ENCODE measurements around the gene ASH1L.
"Not testable (repeated sequence)": the region's sequence is repeated elsewhere in the genome, so short reads cannot be mapped to it uniquely, and the experiment has no call there.

The ASH1L gene

DNA sequence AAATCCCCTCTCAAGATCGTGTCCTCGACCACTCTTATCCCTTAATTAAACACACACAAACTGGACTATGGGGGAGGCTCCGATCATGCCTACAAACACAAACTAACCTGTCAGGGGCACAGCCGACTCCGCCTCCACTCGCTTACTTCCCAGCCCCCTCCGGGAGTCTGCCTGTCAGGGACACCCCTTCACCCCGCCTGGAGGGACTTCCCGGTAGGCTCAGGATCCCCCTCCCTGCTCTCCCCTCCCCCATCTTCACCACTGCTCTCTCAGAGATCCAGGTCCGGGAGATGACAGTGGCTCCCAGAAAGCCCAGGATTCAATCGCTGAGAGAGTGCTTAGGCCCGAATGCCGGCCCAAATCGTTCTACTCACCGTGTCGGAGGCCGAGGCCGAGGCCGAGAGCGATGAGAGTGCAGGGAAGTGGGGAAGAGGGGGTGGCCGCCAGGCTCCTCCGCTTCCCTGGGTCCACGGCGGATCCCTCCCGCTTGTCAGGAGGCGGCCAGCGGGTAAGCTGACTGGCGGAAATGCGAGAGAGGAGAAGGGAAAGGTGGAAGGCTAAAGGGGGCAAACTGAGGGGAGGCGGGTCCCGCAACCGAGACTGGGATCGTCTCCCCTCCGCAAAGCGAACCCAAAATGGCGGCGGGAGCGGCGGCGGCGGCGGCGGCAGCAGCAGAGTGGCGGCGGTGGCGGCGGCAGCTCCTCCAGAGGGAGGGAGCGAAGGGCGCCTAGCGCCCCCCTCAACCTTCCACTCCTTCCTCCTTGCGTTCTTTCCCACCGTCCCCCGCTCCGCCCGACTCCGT is 623 bp downstream of the ASH1L start:
- DNase-seq, result not testable (repeated sequence)

GRCh38 chr1:155555915-155556314 is 6.7 kb downstream of the ASH1L start:
- no peak for DNase-seq

DNA sequence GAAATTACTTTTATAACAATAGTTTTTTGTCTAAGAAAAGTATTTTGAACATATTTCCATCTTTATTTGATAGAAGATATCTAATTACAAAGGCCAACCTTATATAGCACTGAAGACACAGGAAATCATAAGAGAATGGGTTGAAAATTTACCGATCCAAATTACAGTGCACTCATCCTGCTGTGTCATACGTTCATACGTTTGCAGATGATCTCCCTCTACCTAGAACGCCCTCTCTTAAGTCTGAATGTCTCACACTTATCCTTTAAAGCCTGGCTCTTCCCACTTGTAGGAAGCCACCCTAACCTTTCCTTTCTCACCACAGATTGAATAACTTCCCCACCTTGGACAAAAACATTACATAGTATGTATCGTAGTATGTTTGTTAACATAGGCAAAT is 9.3 kb downstream of the ASH1L start:
- DNase-seq, result no peak

DNA sequence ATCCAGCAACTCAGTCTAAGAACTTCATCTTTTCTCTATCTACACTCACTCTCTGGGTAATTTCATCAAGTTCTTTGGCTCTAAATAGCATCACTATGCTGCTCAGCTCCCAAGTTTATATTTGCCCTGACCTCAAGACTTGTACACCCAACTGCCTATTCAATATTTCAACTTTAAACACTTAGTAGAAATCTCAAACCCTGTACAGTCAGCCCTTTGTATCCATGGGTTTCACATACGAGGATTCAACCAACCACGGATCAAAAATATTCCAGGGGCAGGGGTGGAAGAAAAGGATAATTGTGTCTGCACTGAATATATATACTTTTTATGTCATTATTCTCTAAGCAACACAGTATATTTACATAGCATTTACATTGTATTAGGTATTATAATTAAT is 13.9 kb downstream of the ASH1L start:
- no peak for DNase-seq

DNA sequence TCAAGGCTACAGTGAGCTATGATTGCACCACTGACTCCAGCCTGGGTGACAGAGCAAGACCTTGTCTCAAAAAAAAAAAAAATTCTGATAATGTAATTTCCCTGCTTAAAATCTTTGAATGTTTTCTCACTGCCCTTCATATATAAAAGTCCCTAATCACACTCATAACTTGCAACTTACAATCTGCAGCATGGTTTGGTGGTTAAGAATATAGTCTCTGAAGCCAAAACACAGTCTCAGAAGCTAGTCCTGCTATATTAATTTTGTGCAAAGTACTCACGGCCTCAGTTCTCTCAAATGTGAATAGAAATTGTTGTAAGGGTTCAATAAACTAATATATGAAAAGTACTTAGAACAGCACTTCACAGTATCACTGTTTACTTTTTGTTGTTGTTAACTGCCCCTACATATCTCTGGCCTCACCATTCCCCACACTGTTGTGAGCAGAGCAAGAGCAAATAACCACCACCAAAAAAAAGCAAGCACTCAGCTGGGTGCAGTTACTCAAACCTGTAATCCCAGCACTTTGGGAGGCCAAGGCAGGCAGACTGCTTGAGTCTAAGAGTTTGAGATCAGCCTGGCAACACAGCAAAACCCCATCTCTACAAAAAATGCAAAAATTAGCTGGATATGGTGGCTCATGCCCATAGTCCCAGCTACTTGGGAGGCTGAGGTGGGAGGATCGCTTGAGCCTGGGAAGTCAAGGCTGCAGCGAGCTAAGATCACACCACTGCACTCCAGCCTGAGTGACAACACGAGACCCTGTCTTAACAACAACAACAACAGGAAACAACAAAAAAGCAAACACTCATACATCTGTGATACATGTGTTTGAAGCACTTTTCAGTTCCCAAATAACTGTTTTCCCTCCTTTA is 22.4 kb downstream of the ASH1L start:
- no peak for DNase-seq

GRCh38 chr1:155537193-155537592 is 25.4 kb downstream of the ASH1L start:
- DNase-seq, result no peak

GRCh38 chr1:155531624-155532023 is 31.0 kb downstream of the ASH1L start:
- no peak for DNase-seq

DNA sequence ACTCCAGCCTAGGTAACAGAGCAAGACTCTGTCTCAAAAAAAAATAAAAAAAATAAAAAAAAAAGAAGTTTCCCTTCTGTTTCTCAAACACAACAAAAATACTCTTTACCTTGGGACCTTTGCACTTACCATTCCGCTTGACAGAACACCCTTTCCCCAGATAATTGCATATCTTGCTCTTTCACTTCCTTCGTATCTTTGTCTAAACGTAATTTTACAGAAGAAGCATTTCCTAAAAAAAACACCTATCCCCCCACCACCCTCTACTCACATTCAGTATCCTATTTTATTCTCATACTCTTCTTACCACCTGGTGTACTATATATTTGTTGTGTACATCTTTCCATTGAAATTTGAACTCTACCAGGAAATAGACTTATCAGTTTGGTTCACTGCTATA is 32.7 kb downstream of the ASH1L start:
- no peak for DNase-seq

DNA sequence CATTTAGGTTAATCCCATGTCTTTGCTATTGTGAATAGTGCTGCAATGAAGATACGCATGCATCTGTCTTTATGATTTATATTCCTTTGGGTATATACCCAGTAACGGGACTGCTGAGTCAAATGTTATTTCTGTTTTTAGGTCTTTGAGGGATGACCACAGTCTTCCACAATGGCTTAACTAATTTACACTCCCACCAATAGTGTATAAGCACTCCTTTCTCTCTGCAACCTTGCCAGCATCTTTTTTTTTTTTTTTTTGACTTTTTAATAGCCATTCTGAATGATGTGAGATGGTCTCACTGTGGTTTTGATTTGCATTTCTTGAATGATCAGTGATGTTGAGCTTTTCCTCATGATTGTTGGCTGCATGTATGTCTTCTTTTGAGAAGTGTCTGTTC is 33.5 kb downstream of the ASH1L start:
- DNase-seq, result no peak

- DNase-seq, result no peak
Observed at GRCh38 chr1:155527677-155528076, 34.9 kb downstream of the ASH1L start.

GRCh38 chr1:155526356-155526755 is 36.2 kb downstream of the ASH1L start:
- DNase-seq, result no peak

DNA sequence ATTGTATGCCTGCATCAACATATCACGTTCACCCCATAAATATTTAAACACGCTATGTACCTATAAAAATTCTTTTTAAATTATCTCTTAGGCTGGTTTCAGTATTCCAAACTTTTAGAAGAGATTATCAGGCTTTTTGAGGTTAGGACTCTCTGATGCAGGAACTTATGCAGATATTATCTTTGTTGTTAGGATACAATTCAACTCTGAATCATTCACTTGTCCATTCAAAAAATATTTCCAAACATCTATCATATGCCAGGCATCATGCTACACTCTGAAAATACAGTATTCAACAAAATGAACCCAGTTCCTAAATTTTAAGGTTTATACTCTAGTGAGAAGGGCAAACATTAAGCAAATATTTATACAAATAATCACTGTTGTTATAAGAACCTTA is 40.5 kb downstream of the ASH1L start:
- no peak for DNase-seq

GRCh38 chr1:155518484-155518883 is 44.1 kb downstream of the ASH1L start:
- no peak for DNase-seq

- DNase-seq, result no peak
Observed at GRCh38 chr1:155514582-155515187, 47.9 kb downstream of the ASH1L start.

- no peak for DNase-seq
Observed at GRCh38 chr1:155513300-155513916, 49.2 kb downstream of the ASH1L start.

DNA sequence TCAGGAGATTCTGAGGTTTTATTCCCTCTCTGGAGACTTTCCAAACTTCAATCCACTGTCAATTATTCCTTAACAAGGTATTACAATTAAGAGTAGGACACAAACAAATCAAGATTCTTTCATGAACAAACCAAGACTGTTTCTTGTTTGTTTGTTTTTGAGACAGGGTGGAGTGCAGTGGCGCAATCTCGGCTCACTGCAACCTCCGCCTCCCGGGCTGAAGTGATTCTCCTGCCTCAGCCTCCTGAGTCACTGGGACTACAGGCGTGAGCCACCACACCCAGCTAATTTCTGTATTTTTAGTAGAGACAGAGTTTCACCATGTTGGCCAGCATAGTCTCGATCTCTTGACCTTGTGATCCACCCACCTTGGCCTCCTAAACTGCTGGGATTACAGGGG is 51.2 kb downstream of the ASH1L start:
- not testable (repeated sequence) for DNase-seq

DNA sequence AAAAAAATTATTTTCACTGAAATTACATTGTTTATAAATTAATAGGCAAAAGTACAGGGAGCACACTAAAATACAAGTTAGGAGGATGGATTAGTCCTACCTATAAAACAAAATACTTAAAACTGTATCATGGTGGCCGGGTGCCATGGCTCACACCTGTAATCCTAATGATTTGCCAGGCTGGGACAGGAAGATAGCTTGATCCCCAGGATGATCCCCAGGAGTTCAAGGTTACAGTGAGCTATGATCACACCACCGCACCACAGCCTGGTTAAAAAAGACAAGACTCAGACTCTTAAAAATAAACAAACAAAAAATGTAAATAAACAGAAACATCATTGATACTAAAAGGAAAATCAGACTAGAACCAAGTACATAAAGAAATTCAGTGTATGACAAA is 53.5 kb downstream of the ASH1L start:
- no peak for DNase-seq

GRCh38 chr1:155507945-155508344 is 54.7 kb downstream of the ASH1L start:
- no peak for DNase-seq

- DNase-seq, result not testable (repeated sequence)
Observed at GRCh38 chr1:155505963-155506362, 56.6 kb downstream of the ASH1L start.

- DNase-seq, result peak; percentile 45 to 53
Observed at GRCh38 chr1:155504207-155504606, 58.4 kb downstream of the ASH1L start.

- DNase-seq, result no peak
Observed at GRCh38 chr1:155499953-155500639, 62.5 kb downstream of the ASH1L start.

- DNase-seq, result no peak
Observed at GRCh38 chr1:155499263-155499662, 63.3 kb downstream of the ASH1L start.

- not testable (repeated sequence) for DNase-seq
Observed at GRCh38 chr1:155493595-155493994, 69.0 kb downstream of the ASH1L start.
